ENCODE measurements around the gene PLEKHG3. TPM values are rescaled to one million over a fixed set of nuclear protein-coding genes. Genes with fewer than 3 reads are reported as not detected.

PLEKHG3 gene
- total and polyA plus RNA-seq, 4 donors, result 8.4 to 21.3 (median 14.6) TPM

- H3K27ac ChIP-seq (ENCODE audit: low read depth in 1 of 2, low read length in 2 of 2), result no peak overlapping the region
Measured at GRCh38 chr14:64702493-64703394, 1.5 kb upstream of the PLEKHG3 start.

More at GRCh38 chr14:64702493-64703394, 1.5 kb upstream of the PLEKHG3 start:
- Histone ChIP-seq H3K4me3 (ENCODE audit: low read depth in 1 of 3, low read length in 3 of 3) (no peak overlapping the region), H3K4me1 (ENCODE audit: control insufficient read depth in 4 of 4, insufficient read depth in 4 of 4, low read length in 3 of 4) (peaks cover 18 to 43% (median 34%) of the 10 kb centered on the region in 4 donors), H3K36me3 (ENCODE audit: control insufficient read depth in 4 of 4, insufficient read depth in 3 of 4, low read depth in 1 of 4, low read length in 3 of 4) (no peaks in the 10 kb centered on the region), H3K9me3 (ENCODE audit: control insufficient read depth in 4 of 4, low read length in 3 of 4) (no peaks in the 10 kb centered on the region), H3K27me3 (ENCODE audit: control insufficient read depth in 4 of 4, insufficient read depth in 4 of 4, low read length in 3 of 4) (no peaks in the 10 kb centered on the region), H3K9ac (ENCODE audit: low read depth in 1 of 2, low read length in 2 of 2) (no peak overlapping the region)
- TF ChIP-seq YY1 (IDR thresholded peaks at IDR 0.05) (no peak), HNF4G (IDR thresholded peaks at IDR 0.05) (no peak), GABPA (IDR thresholded peaks at IDR 0.05 in 1 of 2, conservative IDR thresholded peaks at IDR 0.05 in 1 of 2) (no peak), FOXA2 (IDR thresholded peaks at IDR 0.05) (no peak), TAF1 (conservative IDR thresholded peaks at IDR 0.05) (no peak), CTCF (IDR thresholded peaks at IDR 0.05; ENCODE audit: low read depth, low read length, missing input control) (no peak), REST (IDR thresholded peaks at IDR 0.05) (no peak), FOXA1 (IDR thresholded peaks at IDR 0.05) (no peak), EGR1 (IDR thresholded peaks at IDR 0.05; ENCODE audit: low read depth in 2 of 2) (no peak), MAX (IDR thresholded peaks at IDR 0.05) (no peak), ZBTB33 (IDR thresholded peaks at IDR 0.05) (no peak), NR2F2 (IDR thresholded peaks at IDR 0.05) (no peak), JUND (IDR thresholded peaks at IDR 0.05) (no peak), ATF3 (IDR thresholded peaks at IDR 0.05) (no peak), RXRA (IDR thresholded peaks at IDR 0.05) (no peak)
- DNase-seq (ENCODE audit: low spot score), result no peak
- 73% methylated on average over 25 of the region's 25 CpGs for WGBS

Data from liver (tissue), 9 donors.